GM12878 (cell line): ENCODE data around the gene DUSP14. TPM values are rescaled to one million over a fixed set of nuclear protein-coding genes. Genes with fewer than 3 reads are reported as not detected.

Source experiments
- ATAC-seq: fragments of 200-7000 bp; cut with Tn5 transposase; 3 replicates; pipeline ENCODE4 v1.9.1; 2020; ENCODE audit warnings: mild to moderate bottlenecking, moderate library complexity
- BruUV-seq: library from RNA; stranded (reverse); fragments of 400-500 nt; replicated peaks from 2 replicates; lab custom pipeline; 2021; lab: Mats Ljungman, UMichigan
- CTCF ChIA-PET: fragments of 300-600 bp; sonication (Branson Sonifier 250); formaldehyde crosslinking; extraction: SDS; loops from one replicate; lab custom pipeline; 2021; ENCODE audit warnings: inconsistent platforms; lab: Yijun Ruan, JAX
- POLR2A ChIA-PET: fragments of 350-600 bp; formaldehyde crosslinking; extraction: SDS; loops from one replicate; lab custom pipeline; 2021; ENCODE audit warnings: inconsistent platforms; lab: Charles Lee
- RAD21 ChIA-PET: fragments of 300-600 bp; sonication (Branson Sonifier 250); formaldehyde crosslinking; loops from one replicate; lab custom pipeline; 2023; ENCODE audit warnings: antibody characterized with exemption; ENCODE audit not compliant: unreplicated experiment; lab: Charles Lee
- SMC1A ChIA-PET: fragments of 300-600 bp; sonication (Branson Sonifier 250); formaldehyde crosslinking; loops from one replicate; lab custom pipeline; 2023; ENCODE audit not compliant: unreplicated experiment, uncharacterized antibody; lab: Charles Lee
- DNase-seq: peaks from one replicate; pipeline ENCODE4 v3.0.0-alpha.2; 2011; ENCODE audit warnings: low read depth, low spot score
- FAIRE-seq: peaks from 3 replicates; lab custom pipeline; 2011; peaks lifted over from hg19 to GRCh38; lab: Jason Lieb, UNC
- H2AFZ ChIP-seq: 2 replicates; pipeline ENCODE4 v1.6.0; 2011; ENCODE audit warnings: low read depth, low read length, control low read depth; ENCODE audit not compliant: control insufficient read depth
- H3K27ac ChIP-seq: 2 replicates; pipeline ENCODE4 v1.5.1; 2011; ENCODE audit warnings: control low read depth; ENCODE audit not compliant: control insufficient read depth, insufficient read depth
- H3K27me3 ChIP-seq, 2 experiments: replicated peaks in 1 of 2; 2 replicates each; pipeline versions ENCODE4 v1.6.0 to v1.6.1; 2011; ENCODE audit warnings: low read length in 1 of 2; ENCODE audit not compliant: control insufficient read depth in 2 of 2, insufficient read depth in 2 of 2
- H3K36me3 ChIP-seq, 2 experiments: 2 replicates each; pipeline ENCODE4 v1.5.1; 2011; ENCODE audit warnings: low read length in 1 of 2; ENCODE audit not compliant: control insufficient read depth in 2 of 2, insufficient read depth in 2 of 2
- H3K4me1 ChIP-seq: 2 replicates; pipeline ENCODE4 v1.6.1; 2011; ENCODE audit warnings: mild to moderate bottlenecking, low read length, moderate library complexity, mixed read lengths; ENCODE audit not compliant: control insufficient read depth, insufficient read depth
- H3K4me2 ChIP-seq: 2 replicates; pipeline ENCODE4 v1.6.0; 2011; ENCODE audit warnings: control low read depth; ENCODE audit not compliant: control insufficient read depth, insufficient read depth
- H3K4me3 ChIP-seq: fragments of 200-600 bp; sonication (generic); 2 replicates; pipeline ENCODE4 v1.5.1; 2016
- H3K79me2 ChIP-seq: 2 replicates; pipeline ENCODE4 v1.6.0; 2011; ENCODE audit warnings: low read length; ENCODE audit not compliant: control insufficient read depth, insufficient read depth
- H3K9ac ChIP-seq: 2 replicates; pipeline ENCODE4 v1.8.0; 2011; ENCODE audit warnings: low read length, control low read depth, mixed read lengths; ENCODE audit not compliant: control insufficient read depth, insufficient read depth
- H3K9me3 ChIP-seq: replicated peaks from 3 replicates; pipeline ENCODE4 v1.5.1; 2011; ENCODE audit warnings: mild to moderate bottlenecking, low read length; ENCODE audit not compliant: control insufficient read depth, insufficient read depth
- H4K20me1 ChIP-seq: 2 replicates; pipeline ENCODE4 v1.6.0; 2011; ENCODE audit not compliant: control insufficient read depth, insufficient read depth
- BACH1 ChIP-seq: fragments of 450-650 bp; IDR thresholded peaks from 2 replicates; pipeline ENCODE4 v1.6.1; 2017; ENCODE audit warnings: mild to moderate bottlenecking, borderline replicate concordance
- BCL3 ChIP-seq: IDR thresholded peaks from 2 replicates; pipeline ENCODE4 v1.6.1; 2011; ENCODE audit warnings: borderline replicate concordance, low read depth, mild to moderate bottlenecking, moderate library complexity, low read length; ENCODE audit not compliant: insufficient read depth, poor library complexity, severe bottlenecking
- BRCA1 ChIP-seq: IDR thresholded peaks from 2 replicates; pipeline ENCODE4 v1.6.1; 2011; ENCODE audit warnings: low read depth, low read length, improper control_type of control experiment
- CBFB ChIP-seq: IDR thresholded peaks from 2 replicates; pipeline ENCODE4 v1.6.1; 2016; ENCODE audit warnings: antibody characterized with exemption, low read depth
- CHD1 ChIP-seq: IDR thresholded peaks from 2 replicates; pipeline ENCODE4 v1.6.1; 2012; ENCODE audit warnings: low read depth, low read length, improper control_type of control experiment
- ELK1 ChIP-seq: IDR thresholded peaks from 2 replicates; pipeline ENCODE4 v1.6.1; 2012; ENCODE audit warnings: low read depth, low read length, improper control_type of control experiment
- FOXM1 ChIP-seq: IDR thresholded peaks from 2 replicates; pipeline ENCODE4 v1.6.1; 2012; ENCODE audit warnings: low read depth, mild to moderate bottlenecking, inconsistent platforms, low read length, moderate library complexity
- JUND ChIP-seq: IDR thresholded peaks from 2 replicates; pipeline ENCODE4 v1.6.1; 2012; ENCODE audit warnings: low read depth, mild to moderate bottlenecking, low read length, improper control_type of control experiment, moderate library complexity
- KLF5 ChIP-seq: fragments of 450-650 bp; IDR thresholded peaks from 2 replicates; pipeline ENCODE4 v1.6.1; 2014; ENCODE audit warnings: mild to moderate bottlenecking; ENCODE audit not compliant: partially characterized antibody
- MTA3 ChIP-seq: IDR thresholded peaks from 2 replicates; pipeline ENCODE4 v1.6.1; 2012; ENCODE audit warnings: low read length, inconsistent platforms, borderline replicate concordance
- PAX5 ChIP-seq: IDR thresholded peaks from 2 replicates; pipeline ENCODE4 v1.6.1; 2011; ENCODE audit warnings: low read depth, low read length, borderline replicate concordance
- POU2F2 ChIP-seq: IDR thresholded peaks from 3 replicates; pipeline ENCODE4 v1.6.1; 2011; ENCODE audit warnings: low read depth, mild to moderate bottlenecking, low read length, borderline replicate concordance
- SMAD1 ChIP-seq: fragments of 450-650 bp; IDR thresholded peaks from 2 replicates; pipeline ENCODE4 v1.6.1; 2018; ENCODE audit warnings: mild to moderate bottlenecking, low read depth; ENCODE audit not compliant: partially characterized antibody
- SMAD5 ChIP-seq: IDR thresholded peaks from 2 replicates; pipeline ENCODE4 v1.6.1; 2016; ENCODE audit warnings: antibody characterized with exemption, low read depth
- SRF ChIP-seq, 2 experiments: IDR thresholded peaks; 2 replicates each; pipeline ENCODE4 v1.6.1; 2011; ENCODE audit warnings: low read depth in 2 of 2, low read length in 2 of 2, mild to moderate bottlenecking in 1 of 2, moderate library complexity in 1 of 2
- TCF3 ChIP-seq: IDR thresholded peaks from 2 replicates; pipeline ENCODE4 v1.6.1; 2012; ENCODE audit warnings: low read depth, mild to moderate bottlenecking, low read length, borderline replicate concordance; ENCODE audit not compliant: insufficient read depth
- ZNF274 ChIP-seq: IDR thresholded peaks from one replicate; pipeline ENCODE4 v1.8.0; 2011; ENCODE audit not compliant: insufficient read length, insufficient read depth
- ZNF622 ChIP-seq: fragments of 450-650 bp; IDR thresholded peaks from 2 replicates; pipeline ENCODE4 v1.6.1; 2017; ENCODE audit warnings: mild to moderate bottlenecking, inconsistent platforms
- WGBS: methylation state at CpG from one replicate; pipeline ENCODE4 v1.1.6; 2016; ENCODE audit warnings: low lambda C conversion rate; ENCODE audit not compliant: insufficient replicate concordance, insufficient coverage; ENCODE audit errors: missing lambda C conversion rate; 5-methylcytosine and 5-hydroxymethylcytosine counted together
- in situ Hi-C: fragments of 300-500 bp; cut with MboI; formaldehyde crosslinking; loops from 9 replicates; pipeline ENCODE4 v1.14.3; 2018; ENCODE audit warnings: mixed read lengths
- intact Hi-C: fragments of 100-400 bp; cut with micrococcal nuclease; formaldehyde crosslinking; loops from one replicate; pipeline ENCODE4 v1.14.2; 2022; ENCODE audit not compliant: unreplicated experiment
- polyA plus RNA-seq, 11 experiments: library from polyadenylated mRNA; depleted of rRNA in 4 of 11; unstranded in 6 of 11; stranded (reverse) in 5 of 11; fragments of >200 nt; fragmentation: Nextera tagmentation in 4 of 11; fragmentation: Illumina TruSeq in 1 of 11; extraction: Ambion mirVana in 4 of 11; extraction: Trizol in 1 of 11; gene quantifications; 1 replicate in 1 of 11; 2 replicates in 10 of 11; pipeline versions ENCODE4 v1.2.1 to v1.2.3, GENCODE V29; 2011 to 2016; ENCODE audit warnings: inconsistent platforms in 2 of 11, missing spikeins in 2 of 11, low read depth in 1 of 11
- total RNA-seq, 4 experiments: library from RNA; depleted of rRNA in 3 of 4; stranded (reverse); fragments of >200 nt in 3 of 4; fragmentation: Illumina TruSeq in 1 of 4; extraction: Trizol in 1 of 4; gene quantifications; 2 replicates each; pipeline versions ENCODE4 v1.2.1 to v1.2.3, GENCODE V29; 2013 to 2021
- TF ChIP-seq, protein P1 (sequence below): fragments of 450-650 bp; IDR thresholded peaks from 2 replicates; pipeline ENCODE4 v1.6.1; 2016; ENCODE audit warnings: mild to moderate bottlenecking
- TF ChIP-seq, protein P2 (sequence below): fragments of 450-650 bp; conservative IDR thresholded peaks from 2 replicates; pipeline ENCODE4 v1.6.1; 2017; ENCODE audit warnings: mild to moderate bottlenecking, moderate library complexity

DUSP14 gene
- total and polyA plus RNA-seq, 10 of the 15 experiments (the other 5 are each of a cell fraction or from before 2014, with no cell fraction given), result 14.5 to 36.5 (median 24.4) TPM

GRCh38 chr17:37458805-37459204, 30.9 kb upstream of the DUSP14 start:
- no peak for ATAC-seq
- POLR2A ChIA-PET, result interaction anchor here (0.6 kb wide), 3 partner anchors 14 to 497 kb away, joined by 3 to 6 read pairs (median 3); no protein-coding TSS in a partner anchor
- peaks cover 1 to 6% of the 10 kb centered on the region in 2 experiments; a peak in 2 of 4 replicates for H3K36me3 ChIP-seq

More at GRCh38 chr17:37458805-37459204, 30.9 kb upstream of the DUSP14 start:
- no peak overlapping the region for H3K4me3 ChIP-seq
- no peak for DNase-seq
- H3K4me2 ChIP-seq, result no peak overlapping the region
- H3K79me2 ChIP-seq, result no peaks in the 10 kb centered on the region
- no peak overlapping the region for H3K27ac ChIP-seq
- in situ Hi-C loops, result no loop called here
- WGBS, result 95% methylated on average over 3 of the region's 3 CpGs
- H4K20me1 ChIP-seq, result no peaks in the 10 kb centered on the region
- intact Hi-C loops, result no loop called here
- ChIA-PET CTCF (interaction anchor here (0.6 to 1.2 kb wide), 2 partner anchors 62 to 64 kb away, joined by 3 read pairs; no protein-coding TSS in a partner anchor), SMC1A (interaction anchor here (0.7 to 1.1 kb wide), 3 partner anchors 27 to 967 kb away, joined by 3 read pairs; no protein-coding TSS in a partner anchor), RAD21 (no interaction called here)
- H2AFZ ChIP-seq, result no peak overlapping the region
- H3K27me3 ChIP-seq, result no peaks in the 10 kb centered on the region
- H3K9me3 ChIP-seq, result no peaks in the 10 kb centered on the region
- no peak for FAIRE-seq
- H3K9ac ChIP-seq, result no peak overlapping the region
- no TSS peak for BruUV-seq
- no peak for TF ChIP-seq CBFB
- no peak for TF ChIP-seq KLF5
- no peak for TF ChIP-seq ZNF622
- TF ChIP-seq, protein P1, sequence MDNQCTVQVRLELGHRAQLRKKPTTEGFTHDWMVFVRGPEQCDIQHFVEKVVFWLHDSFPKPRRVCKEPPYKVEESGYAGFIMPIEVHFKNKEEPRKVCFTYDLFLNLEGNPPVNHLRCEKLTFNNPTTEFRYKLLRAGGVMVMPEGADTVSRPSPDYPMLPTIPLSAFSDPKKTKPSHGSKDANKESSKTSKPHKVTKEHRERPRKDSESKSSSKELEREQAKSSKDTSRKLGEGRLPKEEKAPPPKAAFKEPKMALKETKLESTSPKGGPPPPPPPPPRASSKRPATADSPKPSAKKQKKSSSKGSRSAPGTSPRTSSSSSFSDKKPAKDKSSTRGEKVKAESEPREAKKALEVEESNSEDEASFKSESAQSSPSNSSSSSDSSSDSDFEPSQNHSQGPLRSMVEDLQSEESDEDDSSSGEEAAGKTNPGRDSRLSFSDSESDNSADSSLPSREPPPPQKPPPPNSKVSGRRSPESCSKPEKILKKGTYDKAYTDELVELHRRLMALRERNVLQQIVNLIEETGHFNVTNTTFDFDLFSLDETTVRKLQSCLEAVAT, result no peak
- TF ChIP-seq, protein P2, sequence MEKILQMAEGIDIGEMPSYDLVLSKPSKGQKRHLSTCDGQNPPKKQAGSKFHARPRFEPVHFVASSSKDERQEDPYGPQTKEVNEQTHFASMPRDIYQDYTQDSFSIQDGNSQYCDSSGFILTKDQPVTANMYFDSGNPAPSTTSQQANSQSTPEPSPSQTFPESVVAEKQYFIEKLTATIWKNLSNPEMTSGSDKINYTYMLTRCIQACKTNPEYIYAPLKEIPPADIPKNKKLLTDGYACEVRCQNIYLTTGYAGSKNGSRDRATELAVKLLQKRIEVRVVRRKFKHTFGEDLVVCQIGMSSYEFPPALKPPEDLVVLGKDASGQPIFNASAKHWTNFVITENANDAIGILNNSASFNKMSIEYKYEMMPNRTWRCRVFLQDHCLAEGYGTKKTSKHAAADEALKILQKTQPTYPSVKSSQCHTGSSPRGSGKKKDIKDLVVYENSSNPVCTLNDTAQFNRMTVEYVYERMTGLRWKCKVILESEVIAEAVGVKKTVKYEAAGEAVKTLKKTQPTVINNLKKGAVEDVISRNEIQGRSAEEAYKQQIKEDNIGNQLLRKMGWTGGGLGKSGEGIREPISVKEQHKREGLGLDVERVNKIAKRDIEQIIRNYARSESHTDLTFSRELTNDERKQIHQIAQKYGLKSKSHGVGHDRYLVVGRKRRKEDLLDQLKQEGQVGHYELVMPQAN, result no peak
- no peak for TF ChIP-seq ELK1
- TF ChIP-seq BCL3, result no peak
- no peak for TF ChIP-seq FOXM1
- TF ChIP-seq ZNF274, result no peak
- TF ChIP-seq TCF3, result no peak
- TF ChIP-seq BACH1, result no peak
- no peak for TF ChIP-seq SMAD1
- TF ChIP-seq POU2F2, result no peak
- TF ChIP-seq JUND, result no peak
- no peak for TF ChIP-seq CHD1
- no peak for TF ChIP-seq SMAD5
- TF ChIP-seq PAX5, result no peak
- no peak for TF ChIP-seq SRF (IDR thresholded peaks at IDR 0.05; ENCODE audit: low read depth in 2 of 2, low read length in 2 of 2)
- TF ChIP-seq MTA3, result no peak
- TF ChIP-seq BRCA1, result no peak
- H3K4me1 ChIP-seq, result no peaks in the 10 kb centered on the region
